Esophagus muscularis mucosa (tissue), 4 donors: ENCODE measurements around the gene RTN4RL2. TPM values are rescaled to one million over a fixed set of nuclear protein-coding genes. Genes with fewer than 3 reads are reported as not detected.

Experiments used
- DNase-seq: peaks from one replicate; pipeline ENCODE4 v3.0.0-alpha.2; 2017; ENCODE audit errors: extremely low spot score
- H3K27ac ChIP-seq, 4 donors: fragments of 200-600 bp; sonication (generic); replicated peaks in 1 of 4; 1 replicate in 3 of 4; 2 replicates in 1 of 4; pipeline ENCODE4 v1.5.1; 2016 to 2019; ENCODE audit warnings: mild to moderate bottlenecking in 1 of 4
- H3K27me3 ChIP-seq, 4 donors: fragments of 200-600 bp; sonication (generic); one replicate each; pipeline versions ENCODE4 v1.5.1 to v1.6.0; 2016 to 2019
- H3K36me3 ChIP-seq, 4 donors: fragments of 200-600 bp; sonication (generic); one replicate each; pipeline ENCODE4 v1.5.1; 2016 to 2019
- H3K4me1 ChIP-seq, 4 donors: fragments of 200-600 bp; sonication (generic); one replicate each; pipeline ENCODE4 v1.5.1; 2016 to 2019
- H3K4me3 ChIP-seq, 4 donors: fragments of 200-600 bp; sonication (generic); 1 replicate in 2 of 4; 2 replicates in 2 of 4; pipeline ENCODE4 v1.5.1; 2016 to 2019; ENCODE audit warnings: mild to moderate bottlenecking in 4 of 4, moderate library complexity in 1 of 4
- H3K9me3 ChIP-seq, 4 donors: fragments of 200-600 bp; sonication (generic); 1 replicate in 3 of 4; 2 replicates in 1 of 4; pipeline ENCODE4 v1.5.1; 2016 to 2019
- EP300 ChIP-seq: sonication (generic); formaldehyde crosslinking; IDR thresholded peaks from one replicate; pipeline ENCODE4 v1.6.1; 2017; ENCODE audit warnings: antibody characterized with exemption
- POLR2A ChIP-seq: fragments of 450-650 bp; IDR thresholded peaks from one replicate; pipeline ENCODE4 v1.6.1; 2017; ENCODE audit warnings: antibody characterized with exemption, moderate library complexity, mild to moderate bottlenecking, low read depth
- POLR2AphosphoS5 ChIP-seq, 2 donors: sonication (generic); formaldehyde crosslinking; IDR thresholded peaks; one replicate each; pipeline ENCODE4 v1.6.1; 2017; ENCODE audit warnings: antibody characterized with exemption in 2 of 2
- WGBS: methylation state at CpG from one replicate; pipeline ENCODE4 v1.1.5; 2018; 5-methylcytosine and 5-hydroxymethylcytosine counted together
- intact Hi-C: fragments of 100-400 bp; cut with DNase I; formaldehyde crosslinking; loops from one replicate; pipeline ENCODE4 v1.15.1; 2023
- total RNA-seq, 4 donors: library from RNA; depleted of rRNA; stranded (reverse); fragments of >200 nt; gene quantifications; one replicate each; pipeline versions ENCODE4 v1.1.0 to v1.2.1, GENCODE V29; 2016
- TF ChIP-seq, protein P1 (sequence below), 3 experiments: fragments of 200-600 bp in 2 of 3; fragments of 450-650 bp in 1 of 3; sonication (generic) in 2 of 3; IDR thresholded peaks; one replicate each; pipeline ENCODE4 v1.5.1; 2017 to 2019; ENCODE audit warnings: antibody characterized with exemption in 3 of 3, mild to moderate bottlenecking in 2 of 3, moderate library complexity in 1 of 3

RTN4RL2 gene
- total RNA-seq, 4 donors from 2014 or later, result 0.33 to 1.1 (median 0.91) TPM; not detected in 1

- Histone ChIP-seq H3K27me3 (no peaks in the 10 kb centered on the region), H3K4me1 (peaks cover 24 to 31% (median 26%) of the 10 kb centered on the region in 4 donors), H3K27ac (no peak overlapping the region), H3K36me3 (peaks cover 5 to 58% (median 17%) of the 10 kb centered on the region in 4 donors), H3K9me3 (no peaks in the 10 kb centered on the region), H3K4me3 (no peak overlapping the region)
- DNase-seq, result no peak
- 81% methylated on average over 9 of the region's 9 CpGs for WGBS
- intact Hi-C loops, result no loop called here
- TF ChIP-seq POLR2A (no peak), POLR2AphosphoS5 (IDR thresholded peaks at IDR 0.05) (no peak), EP300 (no peak)
- TF ChIP-seq, protein P1, sequence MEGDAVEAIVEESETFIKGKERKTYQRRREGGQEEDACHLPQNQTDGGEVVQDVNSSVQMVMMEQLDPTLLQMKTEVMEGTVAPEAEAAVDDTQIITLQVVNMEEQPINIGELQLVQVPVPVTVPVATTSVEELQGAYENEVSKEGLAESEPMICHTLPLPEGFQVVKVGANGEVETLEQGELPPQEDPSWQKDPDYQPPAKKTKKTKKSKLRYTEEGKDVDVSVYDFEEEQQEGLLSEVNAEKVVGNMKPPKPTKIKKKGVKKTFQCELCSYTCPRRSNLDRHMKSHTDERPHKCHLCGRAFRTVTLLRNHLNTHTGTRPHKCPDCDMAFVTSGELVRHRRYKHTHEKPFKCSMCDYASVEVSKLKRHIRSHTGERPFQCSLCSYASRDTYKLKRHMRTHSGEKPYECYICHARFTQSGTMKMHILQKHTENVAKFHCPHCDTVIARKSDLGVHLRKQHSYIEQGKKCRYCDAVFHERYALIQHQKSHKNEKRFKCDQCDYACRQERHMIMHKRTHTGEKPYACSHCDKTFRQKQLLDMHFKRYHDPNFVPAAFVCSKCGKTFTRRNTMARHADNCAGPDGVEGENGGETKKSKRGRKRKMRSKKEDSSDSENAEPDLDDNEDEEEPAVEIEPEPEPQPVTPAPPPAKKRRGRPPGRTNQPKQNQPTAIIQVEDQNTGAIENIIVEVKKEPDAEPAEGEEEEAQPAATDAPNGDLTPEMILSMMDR (IDR thresholded peaks at IDR 0.05), result no peak
These were observed 35.9 kb downstream of the RTN4RL2 start for GRCh38 chr11:57496109-57496820.

- Histone ChIP-seq H3K36me3 (peaks cover 5 to 60% (median 13%) of the 10 kb centered on the region in 4 donors), H3K27ac (no peak overlapping the region), H3K4me3 (no peak overlapping the region), H3K4me1 (peaks cover 30 to 35% (median 32%) of the 10 kb centered on the region in 4 donors), H3K27me3 (no peaks in the 10 kb centered on the region), H3K9me3 (no peaks in the 10 kb centered on the region)
- 91% methylated on average over 15 of the region's 15 CpGs for WGBS
- intact Hi-C loops, result no loop called here
- TF ChIP-seq POLR2A (no peak), EP300 (no peak), POLR2AphosphoS5 (IDR thresholded peaks at IDR 0.05) (no peak)
- TF ChIP-seq, protein P1 (IDR thresholded peaks at IDR 0.05), result no peak
- DNase-seq, result no peak
These were observed 37.2 kb downstream of the RTN4RL2 start for GRCh38 chr11:57497303-57498247.

DNA sequence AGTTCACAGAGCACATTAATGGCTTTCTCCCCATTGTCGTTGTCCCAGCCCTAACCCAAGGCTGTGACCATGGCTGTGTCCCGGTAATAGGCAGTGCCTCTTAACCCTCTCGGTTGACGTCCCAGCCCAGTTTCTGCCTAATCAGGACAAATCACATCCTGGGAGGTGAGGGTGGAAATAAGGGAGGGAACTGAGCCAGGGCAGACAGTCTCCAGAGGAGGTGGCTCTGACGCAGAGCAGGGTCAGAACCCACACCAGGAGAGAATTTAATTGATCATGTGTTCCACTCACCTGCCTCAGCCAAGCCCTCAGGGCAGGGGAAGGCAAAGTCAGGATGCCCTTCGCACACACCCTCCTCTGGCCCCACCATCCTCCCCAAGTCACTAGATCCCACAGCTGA is 38.2 kb downstream of the RTN4RL2 start:
- no peaks in the 10 kb centered on the region for H3K27me3 ChIP-seq
- TF ChIP-seq POLR2AphosphoS5 (IDR thresholded peaks at IDR 0.05) (no peak), POLR2A (no peak), EP300 (no peak)
- TF ChIP-seq, protein P1 (IDR thresholded peaks at IDR 0.05), result no peak
- 77% methylated on average over 6 of the region's 6 CpGs for WGBS
- no peak for DNase-seq
- peaks cover 30 to 39% (median 32%) of the 10 kb centered on the region in 4 donors for H3K4me1 ChIP-seq
- intact Hi-C loops, result no loop called here
- peaks cover 5 to 61% (median 13%) of the 10 kb centered on the region in 4 donors for H3K36me3 ChIP-seq
- no peaks in the 10 kb centered on the region for H3K9me3 ChIP-seq
- peak overlapping the region; percentile 78 to 87 (median 82) for H3K27ac ChIP-seq
- no peak overlapping the region for H3K4me3 ChIP-seq

- intact Hi-C loops, result no loop called here
- DNase-seq, result peak; percentile 99
- Histone ChIP-seq H3K27ac (peak overlapping the region; percentile 78 to 87 (median 82)), H3K4me3 (peak overlapping the region; percentile 42 to 48 (median 44)), H3K9me3 (no peaks in the 10 kb centered on the region), H3K4me1 (peaks cover 30 to 39% (median 32%) of the 10 kb centered on the region in 4 donors), H3K36me3 (peaks cover 0 to 62% (median 8%) of the 10 kb centered on the region in 4 donors), H3K27me3 (no peaks in the 10 kb centered on the region)
- no peak for TF ChIP-seq POLR2A
- TF ChIP-seq, protein P1 (IDR thresholded peaks at IDR 0.05), result peak in 1 of 3 experiments; percentile 18
- peak; percentile 67 to 81 for TF ChIP-seq POLR2AphosphoS5 (IDR thresholded peaks at IDR 0.05)
- TF ChIP-seq EP300, result no peak
- 6% methylated on average over 16 of the region's 35 CpGs for WGBS
These were observed 39.2 kb downstream of the RTN4RL2 start for GRCh38 chr11:57499413-57499982.
